GM19193 (cell line): Measurements from ENCODE around the gene ATG7.

Source experiments
- POLR2A ChIP-seq: IDR thresholded peaks from 4 replicates; pipeline ENCODE4 v1.6.1; 2011; ENCODE audit not compliant: insufficient read depth, insufficient read length; ENCODE audit errors: extremely low read depth

The ATG7 gene

DNA sequence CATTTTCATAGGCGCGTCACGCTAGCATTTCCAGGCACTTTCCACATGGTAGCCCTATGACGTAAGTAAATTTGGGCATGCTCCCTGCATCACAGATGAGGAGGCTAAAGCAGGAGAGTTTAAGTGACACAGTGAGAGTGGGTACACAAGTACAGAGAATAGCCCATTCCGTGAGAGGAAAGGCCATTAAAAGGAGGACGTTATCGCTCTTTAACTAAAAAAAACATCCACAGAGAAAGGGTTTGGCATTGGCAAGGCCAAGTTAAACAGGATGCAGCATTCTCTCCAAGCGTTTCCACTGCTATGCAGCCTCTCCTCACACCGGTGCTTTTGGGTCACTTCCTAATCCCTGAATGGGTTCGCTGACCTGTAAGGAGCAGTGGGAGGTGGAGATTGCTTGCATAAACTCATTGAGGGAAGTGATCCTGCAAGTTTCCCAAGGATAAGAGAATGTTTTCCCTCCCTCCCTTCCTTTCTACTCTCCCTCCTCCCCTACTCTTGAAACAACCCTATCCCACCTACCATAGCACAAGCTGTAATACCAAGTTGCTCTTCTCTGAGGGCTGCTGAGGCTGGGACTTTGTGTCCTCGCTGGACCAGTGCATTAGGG lies 223.9 kb downstream of the ATG7 start:
- TF ChIP-seq POLR2A = no peak

GRCh38 chr3:11498177-11498576 lies 226.0 kb downstream of the ATG7 start:
- no peak for TF ChIP-seq POLR2A

- no peak for TF ChIP-seq POLR2A
Measured at GRCh38 chr3:11498646-11499045, 226.4 kb downstream of the ATG7 start.

- no peak for TF ChIP-seq POLR2A
Measured at GRCh38 chr3:11499144-11499543, 226.9 kb downstream of the ATG7 start.

DNA sequence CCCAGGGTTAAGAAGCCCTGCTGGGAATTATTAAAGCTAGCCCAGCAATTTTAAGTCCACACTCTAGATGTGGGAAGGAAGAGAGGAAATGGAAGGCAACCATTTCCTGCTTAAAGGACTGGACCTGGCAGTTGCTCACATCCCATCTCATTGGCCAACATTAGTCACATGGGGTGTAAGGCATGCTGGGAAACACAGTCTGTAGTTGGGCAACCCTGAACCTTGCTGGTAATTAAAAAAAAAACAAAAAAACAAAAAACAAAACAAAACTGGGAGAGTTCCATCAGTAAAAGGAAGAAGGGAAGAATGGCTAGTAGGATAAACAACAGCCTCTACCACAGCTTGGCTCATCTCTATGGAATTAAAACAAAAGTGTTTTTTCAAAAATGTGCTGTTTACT lies 235.5 kb downstream of the ATG7 start:
- no peak for TF ChIP-seq POLR2A

DNA sequence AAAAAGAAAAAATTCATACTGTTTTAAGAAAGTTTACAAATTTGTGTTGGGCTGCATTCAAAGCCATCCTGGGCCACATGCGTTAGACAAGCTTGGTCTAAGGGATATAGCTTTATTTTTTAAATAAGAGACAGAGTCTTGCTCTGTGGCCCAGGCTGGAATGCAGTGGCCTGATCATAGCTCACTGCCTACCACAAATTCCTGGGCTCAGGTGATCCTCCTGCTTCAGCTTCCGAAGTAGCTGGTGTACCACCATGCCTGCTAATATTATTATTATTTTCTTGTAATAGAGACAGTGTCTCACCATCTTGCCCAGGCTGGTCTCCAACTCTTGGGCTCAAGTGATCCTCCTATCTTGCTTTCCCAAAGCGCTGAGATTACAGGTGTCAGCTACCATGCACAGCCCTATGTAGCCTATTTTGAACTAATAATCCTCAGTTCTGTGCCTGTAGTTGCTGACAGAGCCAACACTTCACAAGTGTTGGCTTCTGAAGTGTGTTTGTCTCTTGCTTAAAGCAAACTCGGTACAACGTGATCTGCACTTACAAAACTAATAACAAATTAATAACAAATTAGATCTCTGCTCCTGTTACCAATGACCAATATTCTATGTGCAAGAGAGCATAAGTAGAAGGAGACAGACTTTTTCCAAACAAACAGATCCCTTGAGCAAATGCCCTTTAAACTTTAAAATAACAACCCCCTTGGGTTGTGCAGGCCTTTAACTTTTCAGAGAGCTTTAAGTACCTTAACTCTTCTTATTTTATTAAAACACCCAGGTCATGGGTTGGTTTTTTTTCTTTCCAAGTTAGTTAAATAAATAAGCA lies 236.4 kb downstream of the ATG7 start:
- TF ChIP-seq POLR2A = no peak

DNA sequence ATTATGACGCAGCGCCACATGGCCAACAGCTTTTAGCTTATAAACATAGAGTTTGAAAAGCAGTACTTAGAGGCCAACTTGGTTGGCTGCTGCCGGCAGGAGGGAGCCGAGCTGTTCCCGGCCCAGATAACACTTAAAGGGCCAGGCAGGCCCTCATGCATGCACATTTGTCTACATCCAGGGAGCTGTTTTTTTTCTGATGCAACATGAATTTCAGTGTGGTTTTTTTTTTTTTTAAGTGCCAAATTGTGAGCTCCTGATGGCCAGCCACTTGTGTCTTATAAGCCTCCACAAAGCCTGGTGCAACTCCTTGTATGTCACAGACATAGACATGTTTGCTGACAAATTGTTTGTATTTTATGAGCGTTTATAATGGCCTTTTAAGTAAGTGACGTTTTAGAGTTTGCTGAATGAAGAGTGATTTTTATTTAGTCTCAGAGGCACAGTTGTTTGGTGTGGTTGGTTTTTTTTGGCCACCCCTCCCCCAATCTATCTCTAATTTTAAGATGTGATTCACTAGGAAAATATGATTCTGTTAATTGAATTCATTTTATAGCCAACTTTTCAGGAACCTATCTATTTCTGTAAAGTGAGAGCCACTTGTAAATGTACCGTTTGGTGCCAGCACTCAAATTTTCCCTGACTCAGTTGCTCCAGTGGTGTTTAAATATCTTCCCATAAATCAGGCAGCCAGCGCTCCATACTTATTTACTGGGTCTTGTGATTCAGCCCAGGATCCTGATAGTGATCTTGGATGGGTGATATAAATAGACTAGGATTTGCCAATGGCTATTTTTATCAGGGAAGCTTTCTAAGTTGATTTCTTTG lies 237.2 kb downstream of the ATG7 start:
- no peak for TF ChIP-seq POLR2A

GRCh38 chr3:11510001-11510340 lies 237.8 kb downstream of the ATG7 start:
- no peak for TF ChIP-seq POLR2A

DNA sequence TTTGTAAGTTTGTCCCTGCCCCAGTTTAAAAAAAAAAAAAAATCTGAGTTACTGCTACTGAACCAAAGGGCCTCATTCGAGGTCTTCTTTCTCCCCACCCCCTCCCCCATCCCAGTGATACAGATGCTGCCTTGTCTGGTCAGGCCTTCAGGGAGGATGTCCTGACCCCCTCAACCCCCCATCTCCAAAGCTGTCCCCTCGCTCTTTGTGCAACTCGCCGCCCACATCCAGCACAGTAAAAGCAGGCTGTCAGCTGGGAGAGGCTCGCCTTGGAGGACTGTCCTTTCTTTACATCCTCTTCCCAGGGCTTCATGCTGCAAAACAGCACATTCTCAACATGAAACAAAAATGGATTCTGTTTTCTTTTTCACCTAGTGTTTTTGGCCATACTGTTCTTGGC lies 238.2 kb downstream of the ATG7 start:
- TF ChIP-seq POLR2A = no peak

DNA sequence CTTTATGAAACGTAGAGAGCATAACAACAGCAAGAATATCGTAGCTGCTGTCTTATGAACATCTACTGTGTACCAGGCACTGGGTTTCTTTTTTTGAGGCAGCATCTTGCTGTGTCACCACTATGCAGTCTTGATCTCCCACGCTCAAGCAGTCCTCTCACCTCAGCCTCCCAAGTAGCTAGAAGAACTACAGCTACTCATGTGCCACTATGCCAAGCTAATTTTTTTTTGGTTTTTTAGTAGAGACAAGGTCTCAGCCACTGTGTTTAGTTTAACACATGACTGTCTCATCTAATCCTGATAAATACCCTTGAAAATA lies 241.6 kb downstream of the ATG7 start:
- no peak for TF ChIP-seq POLR2A

- TF ChIP-seq POLR2A = no peak
Measured at GRCh38 chr3:11514191-11514821, 242.1 kb downstream of the ATG7 start.

- TF ChIP-seq POLR2A = no peak
Measured at GRCh38 chr3:11517601-11518000, 245.4 kb downstream of the ATG7 start.

DNA sequence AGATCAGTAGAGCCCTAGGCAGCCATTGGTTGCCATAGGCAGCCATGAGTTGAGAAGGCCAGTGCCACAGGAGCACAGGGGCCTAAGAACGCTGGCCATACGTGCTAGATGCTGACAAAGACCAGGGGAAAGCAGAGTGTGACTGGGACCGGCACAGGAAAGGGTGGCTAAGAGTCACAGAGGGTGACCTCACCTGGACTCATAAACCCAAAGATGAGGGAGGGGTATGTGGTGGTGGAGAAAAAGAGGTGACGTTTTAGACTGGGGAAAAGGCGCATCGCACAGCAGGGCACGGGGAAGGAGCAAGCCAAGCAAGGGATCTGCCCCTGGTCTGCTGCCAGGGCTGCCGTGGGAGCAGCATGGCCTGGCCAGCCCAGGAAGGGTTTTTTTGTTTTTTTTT lies 249.0 kb downstream of the ATG7 start:
- TF ChIP-seq POLR2A = no peak

DNA sequence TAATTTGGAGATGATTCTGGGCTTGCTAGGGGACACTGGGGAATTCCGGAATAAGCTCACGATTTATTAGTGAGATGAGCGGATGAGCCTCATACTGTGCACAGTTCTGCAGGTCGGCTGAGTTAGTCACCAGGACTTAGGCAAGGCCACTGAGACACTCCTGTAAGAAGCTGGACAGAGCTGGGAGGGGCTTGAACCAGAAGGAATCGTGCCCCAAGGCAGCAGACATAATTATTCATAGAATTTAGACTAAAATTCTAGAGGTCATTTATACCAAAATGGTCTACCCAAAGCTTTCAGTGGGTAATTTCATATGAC lies 250.2 kb downstream of the ATG7 start:
- TF ChIP-seq POLR2A = no peak

DNA sequence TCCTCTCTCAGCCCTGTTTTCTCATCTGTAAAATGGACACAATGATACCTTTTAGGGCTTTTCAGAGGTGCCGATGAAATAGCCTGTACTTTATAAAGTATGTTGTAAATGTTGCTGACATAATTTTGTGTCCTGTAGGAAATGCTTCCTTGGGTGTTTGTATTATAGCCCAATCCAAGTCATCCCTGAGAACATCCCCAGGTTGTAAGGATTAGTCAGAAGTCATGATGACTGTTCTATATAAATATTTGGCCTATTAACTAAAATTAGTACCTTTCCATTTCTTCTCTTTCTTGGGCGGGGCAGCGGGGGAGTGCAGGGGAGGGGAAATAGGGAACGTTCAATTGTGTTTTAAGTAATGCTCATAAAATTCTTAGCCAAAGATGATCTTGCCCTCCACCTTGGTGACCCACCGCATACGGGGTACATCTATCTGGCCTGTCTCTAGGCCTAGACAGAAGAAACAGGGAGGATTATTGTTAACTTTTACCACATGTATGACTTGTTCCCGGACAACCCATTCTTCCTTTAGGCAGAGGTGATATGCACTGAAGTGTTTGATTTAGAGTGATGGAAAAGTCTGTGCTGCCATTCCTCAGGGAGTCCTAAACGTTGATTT lies 250.9 kb downstream of the ATG7 start:
- TF ChIP-seq POLR2A = no peak
